Left kidney (tissue), 2 donors: ENCODE data around the gene PET100. TPM values are rescaled to one million over a fixed set of nuclear protein-coding genes. Genes with fewer than 3 reads are reported as not detected.

Experiments used
- DNase-seq: peaks from one replicate; pipeline ENCODE4 v3.0.0-alpha.2; 2013
- polyA plus RNA-seq: library from polyadenylated mRNA; unstranded; fragments of 120-200 nt; gene quantifications from one replicate; pipeline ENCODE4 v1.2.1, GENCODE V29; 2013; ENCODE audit not compliant: insufficient read length

PET100 gene
- polyA plus RNA-seq, 1 donor, result 114 TPM

DNA sequence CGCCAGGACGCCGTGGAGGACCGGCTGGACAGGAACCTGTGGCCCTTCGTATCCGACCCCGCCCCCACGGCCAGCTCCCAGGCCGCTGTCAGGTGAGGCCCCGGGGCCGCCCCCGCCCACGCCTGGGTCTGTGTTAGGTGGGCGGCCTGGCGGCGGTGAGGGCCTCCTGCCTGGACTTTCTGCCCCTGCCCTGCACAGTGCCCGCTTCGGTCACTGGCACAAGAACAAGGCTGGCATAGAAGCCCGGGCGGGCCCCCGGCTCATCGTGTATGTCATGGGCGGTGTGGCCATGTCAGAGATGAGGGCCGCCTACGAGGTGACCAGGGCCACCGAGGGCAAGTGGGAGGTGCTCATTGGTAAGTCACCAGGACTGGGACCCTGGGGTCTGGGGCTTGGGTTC lies 17.6 kb downstream of the PET100 start:
- no peak for DNase-seq

DNA sequence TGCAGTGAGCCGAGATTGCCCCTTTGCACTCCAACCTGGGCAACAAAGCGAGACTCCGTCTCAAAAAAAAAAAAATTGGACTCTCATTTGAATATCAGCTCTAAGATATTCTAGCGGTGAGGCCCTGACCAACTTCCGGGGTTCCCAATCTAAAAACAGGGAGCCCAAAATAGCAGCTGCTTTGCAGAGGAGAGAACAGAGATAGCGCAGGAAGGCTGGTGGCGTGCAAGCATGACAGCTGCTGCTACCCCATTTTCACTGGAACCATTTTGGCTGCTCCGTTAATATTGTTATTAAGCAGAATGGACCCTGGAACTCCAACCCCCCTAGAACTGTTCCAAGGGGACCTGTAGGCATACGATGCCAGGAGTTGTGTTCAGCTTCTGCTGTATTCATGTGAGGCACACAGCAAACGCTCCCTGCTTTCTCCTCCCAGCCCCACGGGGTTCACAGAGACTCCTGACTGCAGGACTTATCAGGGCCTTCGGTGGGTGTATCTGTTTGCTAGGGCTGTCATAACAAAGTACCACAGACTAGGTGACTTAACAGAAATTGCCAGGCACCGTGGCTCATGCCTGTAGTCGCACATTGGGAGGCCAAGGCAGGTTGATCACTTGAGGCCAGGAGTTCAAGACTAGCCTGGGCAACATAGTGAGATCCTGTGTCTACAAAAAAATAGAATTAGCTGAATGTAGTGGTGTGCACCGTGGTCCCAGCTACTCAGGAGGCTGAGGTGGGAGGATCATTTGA lies 18.8 kb downstream of the PET100 start:
- DNase-seq, result no peak

DNA sequence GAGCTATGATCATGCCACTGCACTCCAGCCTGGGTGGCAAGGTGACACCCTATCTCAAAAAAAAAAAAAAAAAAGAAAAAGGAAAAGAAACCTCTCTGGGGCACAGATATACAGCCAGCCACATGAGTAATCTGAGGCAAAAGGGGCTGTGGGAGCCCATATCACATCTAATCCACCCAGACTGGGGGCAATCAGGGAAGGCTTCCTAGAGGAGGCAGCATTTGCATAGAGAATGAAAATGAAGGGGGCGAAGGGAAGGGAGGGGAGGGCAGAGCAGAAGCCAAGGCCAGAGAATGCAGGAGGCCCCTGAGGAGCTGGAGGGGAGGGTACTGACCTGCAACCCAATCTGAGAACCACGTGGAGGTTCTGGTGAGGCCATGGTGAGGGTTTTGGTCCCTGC lies 20.6 kb downstream of the PET100 start:
- DNase-seq, result no peak

DNA sequence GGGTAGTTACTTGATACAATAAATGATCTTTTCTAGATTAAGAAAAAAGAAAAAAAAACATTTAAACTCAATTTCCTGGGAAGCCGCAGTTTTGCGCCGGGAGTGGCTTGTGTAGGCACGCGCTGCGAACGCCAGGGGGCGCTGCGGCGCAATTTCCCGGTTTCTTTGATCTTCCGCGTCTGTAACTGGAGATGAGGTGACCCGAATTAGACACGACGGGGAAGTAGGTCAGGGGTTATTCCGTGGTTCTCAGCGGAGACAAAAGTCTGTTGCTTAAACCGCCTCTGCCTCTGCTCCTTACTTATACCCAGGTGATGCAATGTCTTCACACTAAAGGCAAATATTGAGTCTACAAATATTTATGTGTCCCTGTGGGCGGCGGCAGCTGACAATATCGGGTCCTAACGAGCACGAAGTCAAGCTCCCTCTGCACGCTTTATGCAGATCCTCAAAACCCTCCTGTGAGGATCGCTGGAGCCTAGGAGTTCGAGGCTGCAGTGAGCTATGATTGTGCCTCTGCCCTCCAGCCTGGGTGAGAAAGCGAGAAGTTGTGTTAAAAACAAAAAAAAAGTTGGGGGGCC lies 22.6 kb downstream of the PET100 start:
- DNase-seq, result peak; percentile 83

DNA sequence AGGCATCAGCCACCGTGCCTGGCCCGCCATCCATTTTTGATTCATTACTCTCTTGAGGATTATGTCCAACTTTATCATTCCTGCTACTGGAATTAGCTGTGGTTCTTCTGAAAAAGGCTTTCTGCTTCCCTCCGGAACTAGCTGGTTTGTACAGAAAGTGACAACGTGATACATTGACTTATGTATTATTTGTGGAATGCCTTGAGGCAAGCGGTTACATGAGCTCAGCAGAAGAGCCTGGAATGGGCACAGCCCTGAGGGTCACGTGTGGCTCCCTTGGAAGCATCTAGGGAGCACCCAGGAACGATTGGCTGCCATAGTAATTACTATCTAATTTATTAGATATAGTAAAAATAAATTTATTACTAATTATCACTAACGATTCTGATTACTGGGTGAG lies 24.8 kb downstream of the PET100 start:
- DNase-seq, result no peak

DNA sequence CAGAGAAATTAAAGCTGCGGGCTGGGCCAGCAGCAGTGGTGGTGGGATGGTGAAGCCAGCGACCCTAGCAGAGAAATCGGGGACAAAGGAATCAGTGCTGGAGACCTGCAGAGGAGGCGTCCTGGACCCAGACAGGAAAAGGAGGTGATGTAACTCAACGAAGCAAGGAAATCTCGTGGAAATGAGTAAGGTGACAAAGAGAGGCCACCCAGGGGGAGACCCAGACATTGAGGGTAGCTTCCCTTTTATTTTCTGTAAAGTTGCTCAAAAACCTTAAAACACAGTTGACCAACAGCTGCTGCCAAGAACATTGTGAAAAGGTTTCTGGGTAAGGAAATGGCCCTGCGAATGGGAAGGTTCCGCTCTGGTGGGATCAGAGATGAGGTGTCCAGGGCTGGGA lies 26.0 kb downstream of the PET100 start:
- DNase-seq, result no peak

DNA sequence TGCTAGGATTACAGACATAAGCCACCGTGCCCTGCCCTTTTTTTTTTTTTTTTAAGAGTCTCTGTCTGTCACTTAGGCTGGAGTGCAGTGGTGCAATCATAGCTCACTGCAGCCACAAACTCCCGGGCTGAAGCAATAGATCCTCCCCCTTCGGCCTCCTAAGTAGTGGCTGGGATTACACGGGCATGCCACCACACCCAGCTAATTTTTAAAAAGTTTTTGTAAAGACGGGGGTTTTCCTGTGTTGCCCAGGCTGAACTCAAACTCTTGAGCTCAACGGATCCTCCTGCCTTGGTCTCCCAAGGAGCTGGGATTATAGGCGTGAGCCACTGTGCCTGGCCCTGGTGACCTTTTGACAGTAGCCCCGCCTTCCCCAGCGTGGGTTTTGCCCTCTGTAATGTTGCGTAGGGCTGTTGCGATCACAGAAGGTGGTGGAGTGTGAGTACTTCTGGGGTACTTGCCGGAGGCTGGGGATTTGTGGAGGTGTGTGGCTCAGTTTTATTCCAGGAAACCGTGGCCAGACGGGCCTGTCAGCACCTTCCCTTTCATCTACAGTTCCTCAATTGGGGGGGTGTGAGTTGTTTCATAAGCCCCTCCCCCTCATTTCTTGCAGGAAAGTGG lies 27.6 kb downstream of the PET100 start:
- DNase-seq, result no peak

DNA sequence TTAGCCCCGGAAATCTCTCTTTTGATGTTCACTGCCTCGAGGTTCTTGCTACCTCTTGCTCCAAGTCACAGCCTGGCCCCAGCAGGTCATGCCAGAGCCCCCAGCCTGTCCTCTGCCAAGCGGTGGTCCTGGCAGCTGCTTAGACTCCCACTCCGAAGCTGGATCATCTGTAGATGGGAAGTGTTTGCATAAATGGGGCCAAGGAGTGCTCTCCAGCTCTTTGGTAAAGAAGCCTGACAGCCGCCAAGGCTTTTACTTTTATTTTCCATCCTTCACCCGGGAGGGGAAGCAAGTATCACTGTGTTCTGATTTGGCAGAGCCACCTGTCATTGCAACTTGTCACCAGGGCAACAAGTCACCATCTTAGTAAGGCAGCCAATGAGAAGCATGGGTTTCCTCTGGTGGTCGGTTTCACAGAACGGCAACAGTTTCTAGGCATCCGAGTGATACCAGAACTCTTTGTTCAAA lies 28.7 kb downstream of the PET100 start:
- DNase-seq, result no peak

DNA sequence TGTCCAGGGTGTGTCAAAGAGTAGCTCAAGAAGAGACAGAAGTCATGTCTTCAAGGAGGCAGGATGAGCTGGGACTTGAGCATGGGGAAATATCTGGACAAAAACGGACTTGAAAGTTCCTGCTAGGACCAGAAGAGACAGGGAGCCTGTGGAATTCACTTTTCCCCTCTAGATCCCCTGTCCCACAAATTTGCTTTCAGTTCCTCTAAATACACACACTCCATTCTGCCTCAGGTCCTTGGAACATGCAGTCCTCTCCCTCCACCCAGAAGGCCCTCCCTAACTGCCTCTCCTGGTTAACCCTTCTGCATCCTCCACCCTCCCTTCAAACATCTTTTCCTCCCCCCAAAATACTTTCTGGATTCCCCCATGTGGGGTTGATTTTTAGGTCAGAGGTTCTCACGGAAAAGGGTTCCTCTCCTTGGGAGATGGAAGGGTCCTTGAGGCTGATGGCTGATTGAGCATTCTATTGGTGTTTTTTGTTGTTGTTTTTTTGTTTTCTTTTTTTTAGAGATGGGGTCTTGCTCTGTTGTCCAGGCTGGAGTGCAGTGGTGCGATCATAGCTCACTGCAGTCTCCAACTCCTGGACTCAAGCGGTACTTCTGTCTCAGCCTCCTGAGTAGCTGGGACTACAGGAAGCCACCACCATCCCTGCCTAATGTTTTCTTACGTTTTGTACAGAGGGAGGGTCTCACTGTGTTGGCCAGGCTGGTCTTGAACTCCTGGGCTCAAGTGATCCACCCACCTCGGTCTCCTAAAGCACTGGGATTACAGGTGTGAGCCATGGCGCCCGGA lies 32.3 kb downstream of the PET100 start:
- DNase-seq, result no peak

DNA sequence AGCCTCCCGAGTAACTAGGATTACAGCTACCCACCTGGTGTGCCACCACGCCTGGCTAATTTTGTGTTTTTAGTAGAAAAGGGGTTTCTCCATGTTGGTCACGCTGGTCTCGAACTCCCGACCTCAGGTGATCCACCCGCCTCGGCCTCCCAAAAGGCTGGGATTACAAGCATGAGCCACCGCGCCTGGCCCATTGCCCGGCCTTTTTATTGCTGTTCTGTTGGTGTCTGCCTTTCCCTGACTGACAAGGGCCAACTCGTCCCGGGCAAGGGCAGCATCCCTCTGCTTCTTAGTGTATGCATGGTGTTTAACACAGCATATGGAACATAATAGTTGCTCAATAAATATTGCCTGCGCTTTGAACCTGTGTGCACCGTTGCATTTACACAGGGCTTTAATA lies 33.1 kb downstream of the PET100 start:
- no peak for DNase-seq

DNA sequence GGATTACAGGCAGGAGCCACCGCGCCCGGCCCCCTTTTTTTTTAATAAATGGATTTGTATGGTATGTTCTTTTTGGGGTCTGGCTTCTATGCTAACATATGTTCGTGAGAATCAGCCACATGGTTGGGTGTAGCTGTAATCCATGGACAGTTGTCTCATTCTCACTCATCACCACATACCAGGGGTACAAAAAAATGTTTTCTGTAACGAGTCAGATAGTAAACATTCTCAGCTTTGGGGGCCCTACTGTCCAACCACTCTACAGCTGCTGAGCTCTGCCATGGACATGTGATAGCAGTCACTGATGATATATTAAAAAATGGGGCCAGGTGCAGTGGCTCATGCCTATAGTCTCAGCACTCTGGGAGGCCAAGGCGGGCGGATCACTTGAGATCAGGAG lies 34.1 kb downstream of the PET100 start:
- no peak for DNase-seq

DNA sequence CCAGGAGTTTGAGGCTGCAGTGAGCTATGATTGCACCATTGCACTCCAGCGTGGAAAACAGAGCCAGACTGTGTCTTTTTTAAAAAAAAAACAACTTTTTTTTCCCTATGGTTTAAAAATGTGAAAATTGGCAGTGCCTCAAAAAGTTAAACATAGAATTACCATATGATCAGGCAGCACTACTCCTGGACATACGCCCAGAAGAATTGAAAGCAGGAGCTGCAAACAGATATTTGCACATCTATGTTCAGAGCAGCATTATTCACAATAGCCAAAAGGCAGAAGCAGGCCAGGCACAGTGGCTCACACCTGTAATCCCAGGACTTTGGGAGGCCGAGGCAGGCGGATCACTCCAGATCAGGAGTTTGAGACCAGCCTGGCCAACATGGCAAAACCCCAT lies 35.5 kb downstream of the PET100 start:
- DNase-seq, result no peak

DNA sequence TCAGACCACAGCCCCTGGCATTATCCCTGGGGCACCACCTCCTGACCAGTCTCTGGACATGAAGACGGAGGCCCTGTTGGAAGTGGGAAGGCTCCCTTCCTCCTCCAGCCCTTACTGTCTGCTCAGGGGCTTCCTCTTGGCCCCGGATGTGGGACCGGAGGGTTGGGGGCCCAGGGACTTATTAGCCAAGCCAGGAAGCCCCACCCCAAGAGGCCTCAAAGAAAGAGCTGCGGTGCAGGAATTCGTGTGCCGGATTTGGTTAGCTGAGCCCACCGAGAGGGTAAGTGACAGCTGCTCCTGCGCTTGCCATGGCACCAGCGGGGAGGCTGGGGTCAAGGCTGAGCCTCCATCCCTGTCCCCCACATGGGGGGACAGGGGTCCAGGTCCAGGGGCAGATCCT lies 39.2 kb downstream of the PET100 start, which contains the start of gene RETN:
Gene RETN, plus strand, starts transcription at position 208 of the 400 bp plus-strand sequence. CDS start 278 bp downstream, outside the sequence.
- no peak for DNase-seq

DNA sequence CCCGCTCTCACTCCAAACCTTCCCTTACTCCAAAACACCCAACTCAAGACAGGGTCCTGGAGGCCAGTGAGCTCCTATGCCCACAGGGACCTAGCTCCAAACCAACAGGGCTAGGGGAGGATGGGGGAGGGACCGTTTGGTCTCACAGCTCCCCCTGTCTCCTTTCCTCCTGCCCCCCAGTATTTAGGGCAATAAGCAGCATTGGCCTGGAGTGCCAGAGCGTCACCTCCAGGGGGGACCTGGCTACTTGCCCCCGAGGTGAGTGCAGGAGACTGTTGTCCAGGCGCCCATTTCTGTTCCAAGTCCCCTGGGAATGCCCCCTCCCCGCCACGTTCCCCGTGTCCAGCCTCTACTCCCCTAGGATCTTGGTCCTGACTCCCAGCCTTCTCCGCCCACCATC lies 40.0 kb downstream of the PET100 start:
- no peak for DNase-seq

DNA sequence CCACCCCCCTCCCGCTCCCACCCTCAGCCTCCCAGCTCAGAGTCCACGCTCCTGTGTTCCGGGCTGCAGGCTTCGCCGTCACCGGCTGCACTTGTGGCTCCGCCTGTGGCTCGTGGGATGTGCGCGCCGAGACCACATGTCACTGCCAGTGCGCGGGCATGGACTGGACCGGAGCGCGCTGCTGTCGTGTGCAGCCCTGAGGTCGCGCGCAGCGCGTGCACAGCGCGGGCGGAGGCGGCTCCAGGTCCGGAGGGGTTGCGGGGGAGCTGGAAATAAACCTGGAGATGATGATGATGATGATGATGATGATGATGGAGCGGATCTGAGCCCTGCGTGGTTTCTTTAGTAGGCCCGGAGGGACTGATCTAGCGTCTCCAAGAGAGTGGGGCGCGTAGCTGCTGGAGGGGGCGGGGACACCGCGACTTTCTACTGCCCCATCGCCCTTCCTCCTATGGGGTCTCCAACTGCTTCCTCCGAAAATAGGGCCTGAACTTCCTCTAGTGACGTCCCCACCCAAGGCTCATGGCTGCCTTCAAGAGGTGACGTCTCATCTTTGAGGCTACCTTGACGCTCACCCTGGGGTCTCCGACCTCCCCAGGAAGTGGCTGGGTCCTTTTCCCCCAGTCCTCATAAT lies 40.7 kb downstream of the PET100 start:
- no peak for DNase-seq

DNA sequence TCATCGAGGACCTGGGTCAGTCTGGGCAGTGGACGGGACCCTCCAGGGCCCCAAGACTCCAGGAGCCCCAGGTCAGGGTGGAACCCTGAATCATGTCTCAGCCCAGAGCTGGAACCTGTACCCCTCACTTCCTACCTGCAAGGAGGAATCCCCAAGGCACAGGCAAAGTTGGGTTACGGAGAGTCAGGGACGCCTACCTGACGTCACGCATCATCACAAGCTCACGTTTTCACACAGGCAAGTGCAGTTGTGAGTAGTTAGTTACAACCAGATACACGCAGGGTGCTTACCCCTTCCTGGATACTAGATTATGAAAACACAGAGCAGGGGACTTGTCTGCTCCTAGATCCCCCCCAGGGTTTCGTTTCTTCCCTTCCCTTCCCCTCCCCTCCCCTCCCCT lies 41.2 kb downstream of the PET100 start:
- no peak for DNase-seq

DNA sequence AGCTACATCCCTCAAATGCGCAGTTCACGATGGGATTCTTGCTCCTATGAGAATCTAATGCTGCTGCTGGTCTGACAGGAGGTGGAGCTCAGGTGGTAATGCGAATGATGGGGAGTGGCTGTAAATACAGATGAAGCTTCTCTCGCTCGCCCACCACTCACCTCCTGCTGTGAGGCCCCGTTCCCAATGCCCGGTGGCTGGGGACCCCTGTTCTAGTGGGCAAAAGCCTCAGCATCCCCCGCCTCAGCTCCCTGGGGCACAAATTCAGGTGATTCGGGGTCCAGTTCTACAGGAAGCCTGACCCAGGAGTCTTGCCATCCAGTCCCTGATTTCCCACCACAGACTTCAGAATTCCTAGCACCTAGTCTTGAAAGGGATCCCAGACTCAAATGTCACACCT lies 42.9 kb downstream of the PET100 start:
- DNase-seq, result no peak

DNA sequence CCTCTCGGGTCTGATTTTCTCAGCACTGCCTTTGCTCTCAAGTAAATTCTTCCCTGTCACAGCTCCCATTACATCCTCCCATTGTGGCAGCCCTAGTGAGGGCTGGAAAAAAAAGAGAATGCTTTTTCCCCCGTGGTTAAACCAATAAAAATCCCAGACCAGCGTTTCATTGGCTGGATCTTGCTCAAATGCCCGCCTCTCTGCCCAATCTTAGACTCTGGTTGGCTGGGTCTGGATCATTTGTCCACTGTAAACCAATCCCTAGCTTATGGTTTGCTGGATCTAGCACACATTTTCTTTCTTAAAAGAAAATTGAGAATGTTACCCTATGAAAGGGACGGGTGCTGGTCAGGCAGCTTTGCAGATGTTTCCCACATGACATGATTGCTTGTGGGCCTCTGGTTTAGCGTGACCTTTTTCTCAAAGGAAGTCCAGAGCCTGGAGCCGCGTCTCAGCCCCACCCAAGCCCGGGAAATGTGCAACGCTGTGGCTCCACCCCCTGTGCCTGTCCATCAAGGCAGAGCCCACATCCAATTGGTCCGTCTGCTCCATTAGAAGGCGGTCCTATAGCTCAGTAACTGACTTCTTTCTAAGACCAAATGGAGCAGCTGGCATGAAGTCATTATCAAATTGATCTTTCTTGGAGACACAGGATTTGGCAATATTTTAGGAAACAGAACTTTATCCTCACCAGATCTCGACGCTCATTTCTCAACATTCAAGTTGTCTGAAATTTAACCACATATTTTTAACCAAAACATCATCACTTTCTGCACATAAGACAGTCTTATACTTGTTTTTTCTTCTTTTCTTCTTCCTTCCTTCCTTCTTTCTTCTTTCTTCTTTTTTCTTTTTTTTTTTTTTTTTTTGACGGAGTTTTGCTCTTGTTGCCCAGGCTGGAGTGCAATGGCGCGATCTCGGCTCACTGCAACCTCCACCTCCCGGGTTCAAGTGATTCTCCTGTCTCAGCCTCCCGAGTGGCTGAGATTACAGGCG lies 44.7 kb downstream of the PET100 start:
- DNase-seq, result no peak

DNA sequence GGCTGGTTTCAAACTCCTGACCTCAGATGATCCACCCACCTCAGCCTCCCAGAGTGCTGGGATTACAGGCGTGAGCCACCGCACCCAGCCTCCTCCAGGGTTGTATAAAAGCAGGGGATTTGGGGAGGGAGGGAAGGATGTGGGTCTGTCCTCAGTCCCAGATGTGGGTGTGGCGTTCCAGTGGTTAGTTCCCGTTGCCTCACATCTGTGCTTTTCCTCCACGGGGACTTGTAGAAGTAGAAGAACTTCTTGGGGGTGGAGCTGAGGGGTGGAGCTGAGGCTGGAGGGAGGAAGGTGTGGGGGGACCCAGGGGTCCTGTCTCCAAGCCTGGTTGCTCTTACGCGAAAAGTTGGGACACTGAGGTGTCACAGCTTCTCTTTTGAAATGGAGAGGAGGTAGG lies 46.8 kb downstream of the PET100 start:
- no peak for DNase-seq

DNA sequence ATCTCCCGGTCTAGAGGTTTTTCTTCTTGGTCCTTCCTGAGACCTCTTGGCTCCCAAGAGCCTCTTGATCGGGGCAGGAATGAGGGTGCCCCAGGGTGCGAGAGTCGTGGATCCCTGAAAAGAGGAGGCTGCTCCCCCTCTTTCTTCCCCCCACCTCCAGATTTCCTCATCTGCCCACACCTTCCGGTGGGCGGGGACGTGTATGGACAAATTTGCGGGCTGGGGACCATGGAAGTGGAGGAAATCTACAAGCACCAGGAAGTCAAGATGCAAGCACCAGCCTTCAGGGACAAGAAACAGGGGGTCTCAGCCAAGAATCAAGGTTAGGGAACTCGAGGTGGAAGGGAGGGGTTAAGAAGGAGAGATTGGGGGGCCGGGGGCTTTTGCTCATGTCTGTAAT lies 47.3 kb downstream of the PET100 start, which contains the start of gene MCEMP1:
Gene MCEMP1, plus strand, starts transcription at position 237 of the 400 bp plus-strand sequence. Its CDS starts 31 bp downstream, at position 268.
- no peak for DNase-seq
